Fibroblast of mammary gland (primary cell): ENCODE measurements around the gene SYN1.

ENCODE experiments used
- DNase-seq: peaks from one replicate; pipeline ENCODE4 v3.0.0-alpha.2; 2010; ENCODE audit warnings: low read depth
- H3K4me3 ChIP-seq: 2 replicates; pipeline ENCODE4 v1.5.1; 2011; ENCODE audit warnings: low read depth, mild to moderate bottlenecking, low read length, moderate library complexity; ENCODE audit not compliant: control insufficient read depth
- TF ChIP-seq, protein P1 (sequence below): conservative IDR thresholded peaks from 2 replicates; pipeline ENCODE4 v1.5.1; 2011; ENCODE audit warnings: low read depth, low read length, inconsistent platforms; ENCODE audit not compliant: control insufficient read depth, insufficient read depth

The SYN1 gene

DNA sequence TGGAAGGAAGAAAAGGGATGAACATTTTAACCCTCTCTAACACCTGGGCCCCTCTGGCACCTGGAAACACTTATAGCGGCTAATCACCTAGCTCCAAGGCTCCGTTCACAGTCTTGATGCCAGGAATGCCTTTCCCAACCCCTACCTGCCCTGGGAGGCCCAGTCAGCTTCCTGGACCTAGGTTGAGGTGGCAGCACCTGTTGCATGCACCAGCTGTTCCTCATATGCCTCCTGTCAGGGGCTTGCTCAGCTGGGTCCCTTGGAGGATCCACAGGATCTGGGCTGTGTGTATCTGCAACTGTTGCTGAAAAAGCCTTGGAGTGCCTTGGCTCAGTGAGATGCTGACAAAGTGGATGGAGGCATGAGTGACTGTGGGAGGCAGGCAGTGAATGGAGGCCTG is 5.7 kb upstream of the SYN1 start:
- no peak for DNase-seq
- TF ChIP-seq, protein P1, sequence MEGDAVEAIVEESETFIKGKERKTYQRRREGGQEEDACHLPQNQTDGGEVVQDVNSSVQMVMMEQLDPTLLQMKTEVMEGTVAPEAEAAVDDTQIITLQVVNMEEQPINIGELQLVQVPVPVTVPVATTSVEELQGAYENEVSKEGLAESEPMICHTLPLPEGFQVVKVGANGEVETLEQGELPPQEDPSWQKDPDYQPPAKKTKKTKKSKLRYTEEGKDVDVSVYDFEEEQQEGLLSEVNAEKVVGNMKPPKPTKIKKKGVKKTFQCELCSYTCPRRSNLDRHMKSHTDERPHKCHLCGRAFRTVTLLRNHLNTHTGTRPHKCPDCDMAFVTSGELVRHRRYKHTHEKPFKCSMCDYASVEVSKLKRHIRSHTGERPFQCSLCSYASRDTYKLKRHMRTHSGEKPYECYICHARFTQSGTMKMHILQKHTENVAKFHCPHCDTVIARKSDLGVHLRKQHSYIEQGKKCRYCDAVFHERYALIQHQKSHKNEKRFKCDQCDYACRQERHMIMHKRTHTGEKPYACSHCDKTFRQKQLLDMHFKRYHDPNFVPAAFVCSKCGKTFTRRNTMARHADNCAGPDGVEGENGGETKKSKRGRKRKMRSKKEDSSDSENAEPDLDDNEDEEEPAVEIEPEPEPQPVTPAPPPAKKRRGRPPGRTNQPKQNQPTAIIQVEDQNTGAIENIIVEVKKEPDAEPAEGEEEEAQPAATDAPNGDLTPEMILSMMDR: no peak
- no peak overlapping the region for H3K4me3 ChIP-seq

DNA sequence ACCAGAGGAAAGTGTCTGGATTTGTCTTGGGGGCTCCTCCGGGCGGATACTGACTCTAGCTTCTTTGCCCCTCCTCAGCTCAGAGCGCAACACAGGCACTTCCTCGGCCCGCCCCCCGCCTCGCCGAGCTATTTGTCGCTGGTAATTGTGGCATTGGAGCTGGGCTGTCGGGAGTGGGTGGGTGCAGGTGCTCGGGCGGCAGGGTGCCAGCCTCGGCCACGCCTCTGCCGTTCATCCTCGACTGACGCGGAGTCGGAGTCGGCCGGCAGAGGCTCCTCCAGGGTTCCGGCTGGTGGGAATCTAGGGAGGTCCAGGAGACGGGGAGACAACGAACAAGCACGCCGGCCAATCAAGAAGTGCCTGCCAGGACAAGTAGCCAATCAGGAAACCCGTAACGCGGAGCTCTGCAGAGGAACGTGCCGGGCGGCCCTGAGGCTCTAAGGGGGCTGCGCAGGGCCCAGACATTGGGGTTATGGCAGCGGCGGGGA is 3.9 kb upstream of the SYN1 start:
- peak overlapping the region; percentile 19 for H3K4me3 ChIP-seq
- peak; percentile 70 for DNase-seq

DNA sequence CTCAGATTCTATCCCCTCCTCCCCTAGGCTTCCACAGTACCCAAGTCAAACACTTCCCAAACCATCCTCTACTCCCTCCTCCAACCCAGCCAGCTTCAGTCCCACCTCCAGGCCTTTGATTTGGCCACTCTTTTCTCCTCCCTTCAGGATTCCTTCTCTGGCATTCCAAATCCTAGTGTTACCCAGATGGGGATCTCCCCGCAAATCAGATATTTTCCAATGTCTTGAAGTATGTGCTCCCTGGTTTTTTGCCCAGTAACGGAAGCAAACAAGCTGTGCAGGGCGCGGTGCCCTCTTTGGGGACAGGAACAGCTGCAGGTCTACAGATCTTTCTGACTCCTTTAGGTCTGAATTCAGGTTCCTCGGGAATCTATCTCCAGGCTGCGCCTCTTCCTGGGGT is 2.2 kb upstream of the SYN1 start:
- DNase-seq: no peak
- TF ChIP-seq, protein P1: no peak
- H3K4me3 ChIP-seq: no peak overlapping the region

More for the DNA sequence above, 3.9 kb upstream of the SYN1 start:
- TF ChIP-seq, protein P1: no peak

DNA sequence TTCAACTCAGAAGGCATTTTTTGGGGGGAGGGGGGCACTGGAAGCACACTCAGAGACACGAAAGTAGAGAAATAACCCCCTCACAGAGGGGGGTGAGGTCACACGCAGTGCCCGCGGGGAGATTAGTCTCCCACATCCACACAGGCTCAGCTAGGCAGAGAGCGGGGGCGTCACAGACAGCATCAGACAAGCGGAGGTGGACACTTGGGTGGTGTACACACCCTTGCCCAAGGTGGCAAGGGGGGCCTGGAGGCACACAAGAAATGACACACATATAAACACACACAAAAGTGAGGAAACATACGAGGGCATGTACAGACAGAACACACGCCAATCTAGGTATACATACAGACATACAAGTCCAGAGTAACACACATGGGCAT is 637 bp upstream of the SYN1 start:
- H3K4me3 ChIP-seq: no peak overlapping the region
- TF ChIP-seq, protein P1: no peak
- no peak for DNase-seq

DNA sequence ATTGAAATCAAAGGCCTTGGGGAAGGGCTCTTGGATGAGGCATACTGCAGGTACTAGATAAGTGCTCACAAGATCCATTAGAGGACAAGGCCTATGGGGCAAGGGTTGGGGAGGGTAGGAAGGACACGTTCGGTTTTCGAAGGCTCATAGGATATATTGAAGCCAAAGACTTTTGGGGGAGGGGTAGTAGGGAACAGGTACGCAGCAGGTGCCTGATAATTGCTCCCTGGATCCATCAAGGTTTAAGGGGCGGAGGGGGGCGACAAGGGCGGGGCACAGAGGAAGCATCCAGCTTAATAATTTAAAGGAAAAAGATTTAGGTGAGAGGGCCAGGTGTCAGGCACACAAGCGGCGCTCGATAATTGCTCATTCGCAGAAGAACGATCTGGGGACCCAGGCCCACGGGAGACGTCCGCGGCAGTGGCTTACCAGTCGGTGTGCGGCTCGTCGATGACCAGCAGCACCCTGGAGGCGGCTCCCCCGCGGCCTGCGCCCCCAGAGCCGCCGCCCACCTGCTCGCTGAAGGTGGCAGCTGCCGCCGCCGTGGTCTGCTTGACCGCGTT is 653 bp downstream of the SYN1 start:
- H3K4me3 ChIP-seq: no peak overlapping the region
- DNase-seq: no peak
- TF ChIP-seq, protein P1: no peak

DNA sequence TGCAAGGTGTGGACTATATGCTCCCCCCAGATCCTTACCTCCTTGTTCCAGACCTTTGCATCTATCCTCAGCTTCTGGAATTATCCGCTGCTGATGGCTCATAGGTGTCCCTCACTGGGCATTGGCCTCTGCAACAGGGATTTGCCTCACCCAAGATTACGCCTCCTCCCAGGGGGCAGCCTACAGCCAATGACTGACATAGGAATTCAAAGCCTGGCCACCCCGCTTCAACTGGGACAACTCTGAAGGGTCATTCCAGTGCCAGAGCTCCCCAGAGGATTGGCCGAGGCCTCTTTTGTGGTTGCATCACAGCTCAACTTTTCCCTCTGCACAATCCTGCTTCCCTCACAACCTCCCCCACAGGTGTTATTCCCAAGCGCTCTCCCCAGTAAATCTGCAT is 5.0 kb downstream of the SYN1 start:
- no peak overlapping the region for H3K4me3 ChIP-seq
- no peak for DNase-seq
- TF ChIP-seq, protein P1: no peak

DNA sequence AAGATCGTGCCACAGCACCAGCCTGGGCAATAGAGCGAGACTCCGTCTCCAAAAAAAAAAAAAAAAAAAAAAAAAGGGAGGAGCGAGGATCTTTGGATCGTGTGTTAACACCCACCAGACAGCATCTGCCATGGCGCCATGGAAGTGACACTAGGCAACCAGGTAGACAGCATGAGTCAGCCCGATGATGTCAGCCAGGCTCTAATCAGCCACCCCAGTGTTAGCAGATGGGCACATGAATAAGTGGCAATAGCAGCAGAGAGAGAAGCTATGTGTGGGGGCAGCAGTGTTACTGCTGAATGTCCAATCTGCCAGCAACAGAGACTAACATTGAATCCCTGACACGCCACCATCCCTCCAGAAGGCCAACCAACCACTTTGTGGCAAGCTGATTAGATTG is 6.6 kb downstream of the SYN1 start:
- no peak overlapping the region for H3K4me3 ChIP-seq
- TF ChIP-seq, protein P1: no peak
- no peak for DNase-seq
